CD14-positive monocyte (primary cell): Measurements from ENCODE around the gene SYNE4. TPM values are rescaled to one million over a fixed set of nuclear protein-coding genes. Genes with fewer than 3 reads are reported as not detected.

ENCODE experiments used
- DNase-seq, 3 donors: peaks; one replicate each; pipeline ENCODE4 v3.0.0-alpha.2; 2011 to 2022
- H2AFZ ChIP-seq: 2 replicates; pipeline ENCODE4 v1.6.0; 2012; ENCODE audit warnings: mild to moderate bottlenecking, low read depth, low read length, inconsistent platforms; ENCODE audit not compliant: insufficient read depth, poor library complexity, severe bottlenecking
- H3K27ac ChIP-seq, 2 donors: 1 replicate in 1 of 2; 2 replicates in 1 of 2; pipeline ENCODE4 v1.5.1; 2012 to 2013; ENCODE audit warnings: low read length in 2 of 2, control low read depth in 1 of 2, inconsistent platforms in 1 of 2, low read depth in 1 of 2, mild to moderate bottlenecking in 1 of 2
- H3K27me3 ChIP-seq, 2 donors: one replicate each; pipeline versions ENCODE4 v1.6.0 to v1.6.1; 2011 to 2013; ENCODE audit warnings: low read length in 2 of 2; ENCODE audit not compliant: control insufficient read depth in 2 of 2, insufficient read depth in 2 of 2
- H3K36me3 ChIP-seq, 2 donors: replicated peaks in 1 of 2; 1 replicate in 1 of 2; 2 replicates in 1 of 2; pipeline versions ENCODE4 v1.5.1 to v1.6.1; 2012 to 2013; ENCODE audit warnings: low read length in 2 of 2, control low read depth in 1 of 2, inconsistent platforms in 1 of 2, mild to moderate bottlenecking in 1 of 2; ENCODE audit not compliant: insufficient read depth in 2 of 2, control insufficient read depth in 1 of 2
- H3K4me1 ChIP-seq, 2 donors: 1 replicate in 1 of 2; 2 replicates in 1 of 2; pipeline versions ENCODE4 v1.5.1 to v1.6.1; 2012 to 2013; ENCODE audit warnings: low read length in 2 of 2, control low read depth in 1 of 2, inconsistent platforms in 1 of 2, mild to moderate bottlenecking in 1 of 2, moderate library complexity in 1 of 2; ENCODE audit not compliant: insufficient read depth in 2 of 2, control insufficient read depth in 1 of 2
- H3K4me2 ChIP-seq: replicated peaks from 2 replicates; pipeline ENCODE3; 2012; ENCODE audit warnings: low read length, moderate library complexity, mild to moderate bottlenecking; ENCODE audit not compliant: poor library complexity, severe bottlenecking; ENCODE audit errors: extremely low read depth
- H3K4me3 ChIP-seq, 3 experiments: fragments of 200-600 bp in 1 of 3; sonication (generic) in 1 of 3; replicated peaks in 1 of 3; 1 replicate in 2 of 3; 2 replicates in 1 of 3; pipeline ENCODE4 v1.5.1; 2011 to 2013; ENCODE audit warnings: low read length in 3 of 3, mild to moderate bottlenecking in 3 of 3, control low read depth in 2 of 3, low read depth in 2 of 3, inconsistent platforms in 1 of 3, moderate library complexity in 1 of 3
- H3K79me2 ChIP-seq: 2 replicates; pipeline ENCODE4 v1.6.0; 2012; ENCODE audit warnings: mild to moderate bottlenecking, control low read depth, inconsistent platforms, low read length, moderate library complexity; ENCODE audit not compliant: insufficient read depth
- H3K9ac ChIP-seq: 2 replicates; pipeline ENCODE4 v1.6.0; 2017; ENCODE audit warnings: low read length, mild to moderate bottlenecking; ENCODE audit not compliant: insufficient read depth, poor library complexity, severe bottlenecking
- H3K9me3 ChIP-seq, 2 donors: replicated peaks in 1 of 2; 1 replicate in 1 of 2; 2 replicates in 1 of 2; pipeline versions ENCODE4 v1.5.1 to v1.6.1; 2012 to 2013; ENCODE audit warnings: low read length in 2 of 2, control low read depth in 1 of 2; ENCODE audit not compliant: control insufficient read depth in 1 of 2, insufficient read depth in 1 of 2
- H4K20me1 ChIP-seq: 2 replicates; pipeline ENCODE4 v1.6.0; 2012; ENCODE audit warnings: mild to moderate bottlenecking, low read length, control low read depth, moderate library complexity; ENCODE audit not compliant: insufficient read depth
- H3K27ac Mint-ChIP-seq, 7 donors: one replicate each; pipeline ENCODE4 v1.8.0; 2020; ENCODE audit warnings: mild to moderate bottlenecking in 7 of 7, mixed read lengths in 7 of 7, moderate library complexity in 6 of 7, inconsistent platforms in 2 of 7
- H3K27me3 Mint-ChIP-seq, 3 donors: one replicate each; pipeline ENCODE4 v1.8.0; 2021 to 2022; ENCODE audit warnings: low read depth in 3 of 3, mild to moderate bottlenecking in 3 of 3, mixed read lengths in 3 of 3, moderate library complexity in 3 of 3, inconsistent platforms in 1 of 3
- H3K36me3 Mint-ChIP-seq, 2 donors: one replicate each; pipeline ENCODE4 v1.8.0; 2020; ENCODE audit warnings: mixed read lengths in 2 of 2, inconsistent platforms in 1 of 2, mild to moderate bottlenecking in 1 of 2
- H3K4me1 Mint-ChIP-seq: one replicate; pipeline ENCODE4 v1.8.0; 2020; ENCODE audit warnings: mild to moderate bottlenecking, mixed read lengths
- H3K4me3 Mint-ChIP-seq, 2 donors: one replicate each; pipeline ENCODE4 v1.8.0; 2020; ENCODE audit warnings: mild to moderate bottlenecking in 2 of 2, mixed read lengths in 2 of 2, moderate library complexity in 1 of 2
- H3K9me3 Mint-ChIP-seq, 7 donors: one replicate each; pipeline ENCODE4 v1.8.0; 2020 to 2022; ENCODE audit warnings: mixed read lengths in 7 of 7, mild to moderate bottlenecking in 6 of 7, moderate library complexity in 6 of 7, inconsistent platforms in 2 of 7
- WGBS: methylation state at CpG from one replicate; pipeline ENCODE4 v1.1.5; 2013; ENCODE audit warnings: missing lambda C conversion rate; ENCODE audit not compliant: insufficient coverage; 5-methylcytosine and 5-hydroxymethylcytosine counted together
- intact Hi-C, 2 donors: fragments of 100-400 bp; cut with micrococcal nuclease; formaldehyde crosslinking; loops; one replicate each; pipeline versions ENCODE4 v1.15.0 to v1.15.1; 2023
- polyA plus RNA-seq, 3 donors: library from polyadenylated mRNA; depleted of rRNA in 1 of 3; unstranded in 2 of 3; stranded (reverse) in 1 of 3; fragments of 300-500 nt in 2 of 3; fragments of >200 nt in 1 of 3; fragmentation: Illumina TruSeq in 2 of 3; gene quantifications; 1 replicate in 2 of 3; 2 replicates in 1 of 3; pipeline ENCODE4 v1.2.3, GENCODE V29; 2012 to 2021
- TF ChIP-seq, protein P1 (sequence below): fragments of 200-600 bp; IDR thresholded peaks from one replicate; pipeline ENCODE4 v1.8.0; 2022; ENCODE audit warnings: antibody characterized with exemption, mild to moderate bottlenecking

The SYNE4 gene
- polyA plus RNA-seq, 3 donors: 0.76 TPM; not detected in 2

DNA sequence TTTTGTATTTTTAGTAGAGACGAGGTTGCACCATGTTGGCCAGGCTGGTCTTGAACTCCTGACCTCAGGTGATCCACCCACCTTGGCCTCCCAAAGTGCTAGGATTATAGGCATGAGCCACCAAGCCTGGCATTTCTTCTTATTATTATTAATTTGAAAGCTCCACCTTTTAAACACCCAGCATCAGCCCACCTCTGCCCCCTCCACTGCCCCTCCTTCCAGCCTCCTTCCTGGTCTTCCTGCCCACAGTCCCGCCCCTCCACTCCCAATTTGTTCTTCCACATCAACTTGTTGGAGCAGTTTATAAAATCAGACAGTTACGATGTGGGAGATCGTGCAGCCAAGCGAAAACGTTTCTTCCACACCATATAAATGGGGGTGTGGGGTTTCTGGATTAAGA is 31.9 kb upstream of the SYNE4 start:
- H3K4me2 ChIP-seq: no peak overlapping the region
- TF ChIP-seq, protein P1, sequence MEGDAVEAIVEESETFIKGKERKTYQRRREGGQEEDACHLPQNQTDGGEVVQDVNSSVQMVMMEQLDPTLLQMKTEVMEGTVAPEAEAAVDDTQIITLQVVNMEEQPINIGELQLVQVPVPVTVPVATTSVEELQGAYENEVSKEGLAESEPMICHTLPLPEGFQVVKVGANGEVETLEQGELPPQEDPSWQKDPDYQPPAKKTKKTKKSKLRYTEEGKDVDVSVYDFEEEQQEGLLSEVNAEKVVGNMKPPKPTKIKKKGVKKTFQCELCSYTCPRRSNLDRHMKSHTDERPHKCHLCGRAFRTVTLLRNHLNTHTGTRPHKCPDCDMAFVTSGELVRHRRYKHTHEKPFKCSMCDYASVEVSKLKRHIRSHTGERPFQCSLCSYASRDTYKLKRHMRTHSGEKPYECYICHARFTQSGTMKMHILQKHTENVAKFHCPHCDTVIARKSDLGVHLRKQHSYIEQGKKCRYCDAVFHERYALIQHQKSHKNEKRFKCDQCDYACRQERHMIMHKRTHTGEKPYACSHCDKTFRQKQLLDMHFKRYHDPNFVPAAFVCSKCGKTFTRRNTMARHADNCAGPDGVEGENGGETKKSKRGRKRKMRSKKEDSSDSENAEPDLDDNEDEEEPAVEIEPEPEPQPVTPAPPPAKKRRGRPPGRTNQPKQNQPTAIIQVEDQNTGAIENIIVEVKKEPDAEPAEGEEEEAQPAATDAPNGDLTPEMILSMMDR: no peak
- Mint-ChIP-seq H3K4me1 (peaks cover 14% of the 10 kb centered on the region), H3K36me3 (peaks cover 3 to 8% of the 10 kb centered on the region in 2 donors), H3K27ac (no peak overlapping the region), H3K27me3 (peaks cover 0 to 1% (median 0%) of the 10 kb centered on the region in 3 donors), H3K9me3 (no peaks in the 10 kb centered on the region), H3K4me3 (no peak overlapping the region)
- no peak overlapping the region for H3K27ac ChIP-seq
- WGBS: no CpG with 5 or more reads among the region's 6 CpGs
- H3K4me3 ChIP-seq: no peak overlapping the region
- H3K36me3 ChIP-seq: no peaks in the 10 kb centered on the region
- intact Hi-C loops: no loop called here
- no peak overlapping the region for H3K9ac ChIP-seq
- no peaks in the 10 kb centered on the region for H3K9me3 ChIP-seq
- no peaks in the 10 kb centered on the region for H3K79me2 ChIP-seq
- no peaks in the 10 kb centered on the region for H3K27me3 ChIP-seq
- no peaks in the 10 kb centered on the region for H3K4me1 ChIP-seq
- DNase-seq: no peak
- no peak overlapping the region for H2AFZ ChIP-seq
- H4K20me1 ChIP-seq: no peaks in the 10 kb centered on the region

GRCh38 chr19:36032251-36033104 is 23.9 kb upstream of the SYNE4 start, which contains the start of gene CLIP3:
TSS of gene CLIP3 (minus strand) at chr19:36032873. CDS start at chr19:36032357, 516 bp downstream.
- 2% methylated on average over 27 of the region's 51 CpGs for WGBS
- no peak within 1 kb of the TSS for H2AFZ ChIP-seq

More at GRCh38 chr19:36032251-36033104, 23.9 kb upstream of the SYNE4 start, which contains the start of gene CLIP3:
- Histone ChIP-seq H3K4me1 (peaks cover 3 to 9% of the 10 kb centered on the region in 2 donors), H3K79me2 (no peaks in the 10 kb centered on the region), H3K27ac (no peak within 1 kb of the TSS), H3K27me3 (peaks cover 0 to 8% of the 10 kb centered on the region in 2 donors), H3K4me2 (peak within 1 kb of the TSS; percentile 31), H3K9me3 (no peaks in the 10 kb centered on the region), H3K36me3 (peaks cover 0 to 7% of the 10 kb centered on the region in 2 donors), H4K20me1 (no peaks in the 10 kb centered on the region), H3K9ac (peak within 1 kb of the TSS; percentile 49), H3K4me3 (no peak within 1 kb of the TSS)
- peak within 1 kb of the TSS in 1 of 2 donors; percentile 23 for H3K4me3 Mint-ChIP-seq
- peaks cover 16% of the 10 kb centered on the region in 2 donors for H3K36me3 Mint-ChIP-seq
- TF ChIP-seq, protein P1: no peak
- intact Hi-C loops: no loop called here
- peaks cover 10% of the 10 kb centered on the region for H3K4me1 Mint-ChIP-seq
- peak within 1 kb of the TSS in 1 of 7 donors; percentile 1 for H3K27ac Mint-ChIP-seq
- no peak for DNase-seq
- H3K9me3 Mint-ChIP-seq: no peaks in the 10 kb centered on the region
- peaks cover 5 to 15% (median 12%) of the 10 kb centered on the region in 3 donors for H3K27me3 Mint-ChIP-seq
